Activated CD4-positive, alpha-beta T cell treated with anti-CD3 and anti-CD28 coated beads for 1 hour (primary cell): ENCODE measurements around the gene DOC2A.

Source experiments
- DNase-seq: peaks from one replicate; pipeline ENCODE4 v3.0.0-alpha.2; 2020

Gene DOC2A

DNA sequence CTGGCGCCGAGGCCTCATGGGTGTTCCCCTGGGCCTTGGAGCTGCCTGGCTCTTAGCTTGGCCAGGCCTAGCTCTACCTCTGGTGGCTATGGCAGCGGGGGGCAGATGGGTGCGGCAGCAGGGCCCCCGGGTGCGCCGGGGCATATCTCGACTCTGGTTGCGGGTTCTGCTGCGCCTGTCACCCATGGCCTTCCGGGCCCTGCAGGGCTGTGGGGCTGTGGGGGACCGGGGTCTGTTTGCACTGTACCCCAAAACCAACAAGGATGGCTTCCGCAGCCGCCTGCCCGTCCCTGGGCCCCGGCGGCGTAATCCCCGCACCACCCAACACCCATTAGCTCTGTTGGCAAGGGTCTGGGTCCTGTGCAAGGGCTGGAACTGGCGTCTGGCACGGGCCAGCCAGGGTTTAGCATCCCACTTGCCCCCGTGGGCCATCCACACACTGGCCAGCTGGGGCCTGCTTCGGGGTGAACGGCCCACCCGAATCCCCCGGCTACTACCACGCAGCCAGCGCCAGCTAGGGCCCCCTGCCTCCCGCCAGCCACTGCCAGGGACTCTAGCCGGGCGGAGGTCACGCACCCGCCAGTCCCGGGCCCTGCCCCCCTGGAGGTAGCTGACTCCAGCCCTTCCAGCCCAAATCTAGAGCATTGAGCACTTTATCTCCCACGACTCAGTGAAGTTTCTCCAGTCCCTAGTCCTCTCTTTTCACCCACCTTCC lies 23.3 kb downstream of the DOC2A start:
- no peak for DNase-seq

DNA sequence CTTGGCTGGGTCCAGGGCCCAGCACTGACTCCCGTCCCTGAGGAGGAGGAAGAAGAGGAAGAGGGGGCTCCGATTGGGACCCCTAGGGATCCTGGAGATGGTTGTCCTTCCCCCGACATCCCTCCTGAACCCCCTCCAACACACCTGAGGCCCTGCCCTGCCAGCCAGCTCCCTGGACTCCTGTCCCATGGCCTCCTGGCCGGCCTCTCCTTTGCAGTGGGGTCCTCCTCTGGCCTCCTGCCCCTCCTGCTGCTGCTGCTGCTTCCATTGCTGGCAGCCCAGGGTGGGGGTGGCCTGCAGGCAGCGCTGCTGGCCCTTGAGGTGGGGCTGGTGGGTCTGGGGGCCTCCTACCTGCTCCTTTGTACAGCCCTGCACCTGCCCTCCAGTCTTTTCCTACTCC lies 23.9 kb downstream of the DOC2A start:
- DNase-seq, result no peak

DNA sequence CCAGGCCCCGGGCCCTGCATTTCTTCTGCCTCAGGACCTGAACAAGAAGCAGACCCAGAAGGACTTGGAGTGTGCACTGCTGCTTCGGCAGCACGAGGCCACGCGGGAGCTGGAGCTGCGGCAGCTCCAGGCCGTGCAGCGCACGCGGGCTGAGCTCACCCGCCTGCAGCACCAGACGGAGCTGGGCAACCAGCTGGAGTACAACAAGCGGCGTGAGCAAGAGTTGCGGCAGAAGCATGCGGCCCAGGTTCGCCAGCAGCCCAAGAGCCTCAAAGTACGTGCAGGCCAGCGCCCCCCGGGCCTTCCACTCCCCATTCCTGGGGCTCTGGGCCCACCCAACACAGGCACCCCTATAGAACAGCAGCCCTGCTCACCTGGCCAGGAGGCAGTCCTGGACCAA lies 24.6 kb downstream of the DOC2A start:
- no peak for DNase-seq

DNA sequence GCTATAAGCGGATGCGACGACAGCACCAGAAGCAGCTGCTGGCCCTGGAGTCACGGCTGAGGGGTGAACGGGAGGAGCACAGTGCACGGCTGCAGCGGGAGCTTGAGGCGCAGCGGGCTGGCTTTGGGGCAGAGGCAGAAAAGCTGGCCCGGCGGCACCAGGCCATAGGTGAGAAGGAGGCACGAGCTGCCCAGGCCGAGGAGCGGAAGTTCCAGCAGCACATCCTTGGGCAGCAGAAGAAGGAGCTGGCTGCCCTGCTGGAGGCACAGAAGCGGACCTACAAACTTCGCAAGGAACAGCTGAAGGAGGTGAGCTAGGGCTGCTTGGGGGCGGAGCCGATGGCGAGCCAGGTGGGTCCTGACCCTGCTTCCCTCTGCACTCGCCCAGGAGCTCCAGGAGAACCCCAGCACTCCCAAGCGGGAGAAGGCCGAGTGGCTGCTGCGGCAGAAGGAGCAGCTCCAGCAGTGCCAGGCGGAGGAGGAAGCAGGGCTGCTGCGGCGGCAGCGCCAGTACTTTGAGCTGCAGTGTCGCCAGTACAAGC lies 25.5 kb downstream of the DOC2A start:
- DNase-seq, result no peak

DNA sequence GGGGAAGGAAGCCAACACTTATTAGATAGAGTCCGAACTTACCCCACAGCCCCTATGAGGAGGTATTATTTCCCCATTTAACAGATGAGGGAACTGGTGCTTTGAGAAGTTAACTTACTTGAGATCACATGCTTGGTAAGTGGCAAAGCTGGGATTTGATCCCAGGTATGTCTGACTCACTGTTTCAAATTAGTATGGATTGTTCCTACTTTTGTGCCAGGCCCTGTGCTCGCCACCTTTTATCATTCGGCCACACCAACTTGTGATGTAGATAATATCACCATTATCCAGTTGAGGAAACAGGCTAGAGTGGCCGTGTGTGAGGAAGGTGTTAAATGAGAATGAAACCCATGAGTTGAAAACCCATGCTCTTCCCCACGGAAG lies 26.1 kb downstream of the DOC2A start:
- no peak for DNase-seq

DNA sequence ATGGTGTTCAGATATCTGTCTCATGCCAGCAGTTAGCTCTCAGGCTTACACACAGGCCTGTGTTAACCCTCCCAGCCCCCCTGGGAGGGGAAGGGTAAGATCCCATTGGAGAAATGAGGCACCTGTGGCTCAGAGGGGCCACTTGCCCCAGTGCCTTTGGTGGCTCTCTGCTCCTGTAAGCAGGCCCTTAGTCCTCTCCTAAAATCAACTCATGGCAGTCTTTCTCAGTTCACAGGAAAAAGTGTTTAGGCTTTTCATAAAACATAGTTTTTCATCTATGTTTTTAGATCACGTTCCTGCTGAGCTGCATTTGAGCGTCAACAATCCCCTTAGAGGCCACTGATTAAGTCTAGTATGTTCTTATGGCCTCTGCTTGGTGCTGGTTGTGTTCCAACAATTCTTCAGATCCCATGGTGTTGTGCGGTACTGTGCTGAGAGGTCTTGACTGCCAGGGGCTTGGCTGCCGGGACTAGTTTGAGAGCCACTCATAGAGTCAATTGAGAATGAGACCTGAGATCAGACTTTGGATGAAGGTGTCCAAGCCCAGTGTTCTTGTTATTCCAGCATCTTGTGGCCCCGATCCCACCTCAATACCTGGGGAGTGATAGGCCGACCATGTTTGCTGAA lies 26.6 kb downstream of the DOC2A start:
- DNase-seq, result no peak

DNA sequence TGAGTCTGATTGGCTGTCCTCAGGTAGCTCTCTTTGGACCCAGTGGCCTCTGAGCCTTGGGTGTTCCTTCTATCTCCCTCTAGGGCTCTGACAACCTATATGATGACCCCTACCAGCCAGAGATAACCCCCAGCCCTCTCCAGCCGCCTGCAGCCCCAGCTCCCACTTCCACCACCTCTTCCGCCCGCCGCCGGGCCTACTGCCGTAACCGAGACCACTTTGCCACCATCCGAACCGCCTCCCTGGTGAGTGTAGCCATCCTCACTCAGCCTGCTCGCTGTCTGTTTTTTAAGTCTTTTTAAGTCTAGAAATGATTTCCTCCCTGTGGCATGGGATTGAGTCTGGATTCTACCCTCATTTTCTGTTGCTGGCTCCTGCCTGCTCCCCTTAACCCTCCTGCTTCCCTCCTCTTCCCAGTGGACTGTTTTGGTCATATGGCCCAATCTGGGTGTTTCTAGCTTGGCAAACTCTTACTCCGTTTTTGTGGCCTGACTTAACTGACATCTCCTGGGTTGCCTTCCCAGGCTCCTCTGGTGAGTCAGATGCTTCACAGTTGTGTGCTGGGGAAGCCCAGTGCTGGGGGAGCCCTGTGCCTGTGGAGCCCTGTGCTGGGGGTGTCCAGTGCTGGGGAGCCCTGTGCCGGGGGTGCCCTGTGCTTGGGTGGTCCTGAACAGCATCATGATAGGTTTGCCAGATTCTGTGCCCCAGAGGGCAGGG lies 27.2 kb downstream of the DOC2A start:
- DNase-seq, result no peak

DNA sequence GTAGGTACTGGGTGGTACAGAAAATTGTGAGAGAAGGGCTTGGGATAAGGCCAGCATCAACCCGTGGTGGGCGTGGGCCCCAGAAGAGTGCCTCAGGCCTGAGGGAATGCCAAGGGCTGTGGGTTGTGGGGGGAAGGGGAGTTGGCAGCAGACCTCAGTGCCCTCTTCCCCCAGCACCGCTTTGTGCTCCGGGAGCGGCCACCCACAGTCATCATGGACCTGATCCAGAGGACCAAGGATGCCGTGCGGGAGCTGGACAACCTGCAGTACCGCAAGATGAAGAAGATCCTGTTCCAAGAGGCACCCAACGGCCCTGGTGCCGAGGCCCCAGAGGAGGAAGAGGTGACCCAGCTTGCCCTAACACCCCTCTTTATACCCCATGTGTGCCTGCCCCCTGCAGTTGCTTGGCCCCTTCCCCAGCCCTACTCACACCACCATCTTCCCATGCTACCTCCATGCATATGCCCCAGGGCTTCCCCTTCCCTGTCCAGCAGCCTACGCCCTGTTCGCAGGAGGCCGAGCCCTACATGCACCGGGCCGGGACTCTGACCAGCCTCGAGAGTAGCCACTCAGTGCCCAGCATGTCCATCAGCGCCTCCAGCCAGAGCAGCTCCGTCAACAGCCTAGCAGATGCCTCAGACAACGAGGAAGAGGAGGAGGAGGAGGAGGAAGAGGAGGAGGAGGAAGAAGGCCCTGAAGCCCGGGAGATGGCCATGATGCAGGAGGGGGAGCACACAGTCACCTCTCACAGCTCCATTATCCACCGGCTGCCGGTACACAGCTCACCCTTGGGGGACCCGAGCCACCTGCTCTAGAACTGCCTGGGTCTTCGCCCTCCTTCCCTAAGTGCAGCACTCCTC lies 28.0 kb downstream of the DOC2A start:
- DNase-seq, result no peak

DNA sequence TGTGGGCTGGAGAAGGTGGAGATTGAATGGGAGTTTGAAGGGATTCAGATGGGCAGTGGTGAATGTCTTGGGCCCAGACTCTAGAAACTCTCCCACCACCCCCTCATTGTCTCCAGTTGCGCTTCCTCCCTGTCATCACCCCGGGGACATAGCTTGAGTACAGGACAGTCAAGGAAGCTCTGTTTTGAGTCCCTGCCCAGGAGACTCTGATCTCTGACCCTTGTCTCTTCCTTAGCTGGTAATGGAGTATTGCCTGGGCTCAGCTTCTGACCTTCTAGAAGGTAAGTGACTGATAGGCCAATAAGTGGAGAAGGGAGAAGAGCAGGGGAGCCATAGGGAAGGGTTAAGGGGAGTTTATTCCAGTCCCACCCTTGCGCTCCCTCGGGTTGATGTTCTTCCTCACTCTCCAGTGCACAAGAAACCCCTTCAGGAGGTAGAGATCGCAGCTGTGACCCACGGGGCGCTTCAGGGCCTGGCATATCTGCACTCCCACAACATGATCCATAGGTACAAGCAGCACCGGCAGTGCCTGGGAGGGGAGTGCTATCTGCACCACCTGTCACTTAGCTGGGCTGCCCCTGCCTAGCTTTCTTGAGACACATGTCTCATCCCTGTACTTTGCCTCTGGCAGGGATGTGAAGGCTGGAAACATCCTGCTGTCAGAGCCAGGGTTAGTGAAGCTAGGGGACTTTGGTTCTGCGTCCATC lies 32.1 kb downstream of the DOC2A start:
- no peak for DNase-seq

DNA sequence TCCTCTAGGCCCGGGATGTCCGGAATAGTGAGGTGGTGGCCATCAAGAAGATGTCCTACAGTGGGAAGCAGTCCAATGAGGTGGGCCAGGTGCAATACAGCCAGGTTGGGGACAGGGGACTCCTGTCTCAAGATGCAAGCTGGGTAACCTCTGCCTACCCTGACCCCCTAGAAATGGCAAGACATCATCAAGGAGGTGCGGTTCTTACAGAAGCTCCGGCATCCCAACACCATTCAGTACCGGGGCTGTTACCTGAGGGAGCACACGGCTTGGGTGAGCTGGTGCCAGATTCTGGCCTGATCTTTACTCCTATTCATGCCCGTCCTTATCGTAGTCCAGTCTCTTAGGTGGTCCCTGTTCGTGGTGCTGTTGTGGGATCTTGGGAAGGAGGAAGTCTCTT lies 32.7 kb downstream of the DOC2A start:
- DNase-seq, result no peak

DNA sequence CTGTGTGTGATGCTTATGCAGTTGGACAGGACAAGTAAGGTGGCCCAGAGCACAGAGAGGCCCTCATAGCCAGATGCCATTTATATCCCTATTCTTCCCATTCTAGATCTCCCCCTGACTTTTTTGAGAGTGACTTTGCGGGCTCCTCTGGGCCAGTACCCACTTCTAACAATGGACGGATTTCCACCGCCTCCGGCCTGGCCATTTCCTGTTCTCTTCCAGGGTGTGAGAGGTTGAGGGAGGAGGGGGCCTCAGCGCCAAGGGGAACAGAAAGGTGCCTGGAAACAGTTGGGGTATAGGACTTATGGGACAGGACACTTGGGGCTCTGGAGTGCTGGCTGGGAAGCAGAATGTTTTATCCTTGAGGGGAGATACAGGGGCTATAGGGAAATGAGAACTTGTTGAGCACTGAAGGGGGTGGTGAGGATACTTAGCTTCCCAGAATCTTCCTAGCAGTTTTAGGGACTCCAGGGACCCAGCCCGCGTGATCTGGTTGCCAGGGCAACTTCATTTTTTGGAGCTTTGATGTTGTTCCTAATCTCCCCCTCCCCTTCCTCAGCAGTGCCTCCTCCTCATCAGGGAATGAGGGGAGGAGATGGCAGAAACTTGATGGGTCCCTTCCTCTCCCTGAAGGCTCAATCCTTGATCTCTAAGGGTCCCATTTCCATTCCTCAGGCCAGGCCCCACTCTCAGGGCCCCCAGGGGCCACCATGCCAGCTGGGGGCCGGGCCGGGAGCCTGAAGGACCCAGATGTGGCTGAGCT lies 33.6 kb downstream of the DOC2A start:
- DNase-seq, result no peak

DNA sequence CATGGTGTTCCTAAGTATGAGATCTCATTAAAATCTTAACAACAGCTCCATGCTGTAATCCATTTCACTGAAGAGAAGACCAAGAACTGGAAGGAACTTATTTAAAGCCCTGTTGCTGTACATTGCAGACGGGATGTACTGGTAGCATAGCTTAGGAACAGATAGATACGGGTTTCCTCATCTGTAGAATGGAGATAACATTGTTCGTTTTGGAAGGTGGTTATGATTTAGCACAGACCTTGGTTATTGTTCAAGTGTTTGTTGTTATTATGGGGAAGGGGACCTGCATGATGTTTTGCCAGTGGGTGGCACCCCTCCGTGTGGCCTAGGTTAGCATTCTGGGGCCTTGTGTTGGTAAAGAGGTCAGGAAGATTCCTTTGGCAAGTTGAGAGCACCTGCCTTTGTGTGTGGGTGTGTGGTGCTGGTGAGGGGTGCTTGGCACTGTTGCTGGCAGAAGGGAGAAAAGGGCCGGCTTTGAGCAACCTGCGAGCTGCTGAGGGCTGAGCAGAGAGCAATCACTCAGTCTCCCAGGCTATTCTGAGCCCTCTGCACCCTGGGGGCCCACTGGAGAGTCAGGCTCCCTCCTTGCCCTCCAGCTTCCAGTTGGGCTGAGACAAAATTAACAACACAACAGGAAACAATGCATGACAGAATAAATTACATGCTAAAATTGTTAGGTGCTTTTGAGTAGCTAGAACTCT lies 34.9 kb downstream of the DOC2A start:
- no peak for DNase-seq

DNA sequence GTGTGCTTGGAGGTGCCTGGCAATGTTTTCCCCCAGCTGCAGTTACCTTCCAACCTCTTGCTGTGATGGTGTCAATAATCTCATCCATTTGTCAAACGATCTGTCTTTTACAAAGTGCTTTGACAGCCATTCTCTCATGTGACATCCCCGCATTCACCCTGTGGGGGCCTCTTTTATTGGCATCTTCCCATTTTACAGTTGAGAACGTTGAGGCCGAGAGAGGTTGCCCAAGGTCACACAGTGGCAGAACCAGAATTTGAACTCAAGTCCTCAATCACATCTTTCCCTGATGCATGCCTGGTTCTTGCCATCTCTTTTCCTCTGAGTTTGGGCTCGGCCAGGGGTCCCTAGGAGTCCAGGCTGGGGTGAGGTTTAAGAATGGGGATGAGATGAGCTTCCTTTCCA lies 35.7 kb downstream of the DOC2A start:
- DNase-seq, result no peak

DNA sequence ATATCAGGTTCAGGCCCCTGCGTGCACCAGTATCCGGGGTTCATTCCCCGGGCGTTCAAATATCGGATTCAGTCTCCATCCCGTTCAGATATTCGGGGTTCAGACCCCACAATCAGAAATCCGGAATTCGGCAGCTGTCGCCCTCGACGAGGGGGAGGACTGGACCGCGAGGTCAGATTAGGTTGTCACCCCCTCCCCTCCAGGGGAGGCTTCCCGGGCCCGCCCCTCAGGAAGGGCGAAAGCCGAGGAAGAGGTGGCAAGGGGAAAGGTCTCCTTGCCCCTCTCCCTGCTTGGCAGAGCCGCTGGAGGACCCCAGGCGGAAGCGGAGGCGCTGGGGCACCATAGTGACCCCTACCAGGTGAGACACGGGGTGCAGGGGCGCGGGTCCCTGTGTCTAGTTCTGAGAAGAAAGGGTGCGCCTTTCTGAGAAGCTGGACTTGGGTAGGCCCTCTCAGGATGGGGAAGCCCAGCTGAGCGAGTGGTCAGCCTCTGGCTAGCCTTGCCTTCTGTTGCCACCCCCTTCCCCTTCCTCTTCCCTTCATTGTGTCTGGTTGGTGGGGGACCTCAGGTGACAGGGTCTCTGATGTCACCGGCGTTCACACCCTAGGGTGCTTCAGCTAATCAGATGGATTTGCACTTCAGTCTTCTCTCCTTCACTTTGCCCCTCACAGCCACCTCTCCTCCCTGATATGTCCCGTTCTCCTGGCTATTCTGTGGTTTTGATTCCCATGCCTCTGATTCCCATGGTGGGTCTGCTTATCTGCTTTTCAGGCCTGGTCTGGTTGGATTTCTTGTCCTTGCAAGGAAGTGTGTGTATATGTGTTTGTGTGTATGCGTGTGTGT lies 36.3 kb downstream of the DOC2A start:
- DNase-seq, result no peak

DNA sequence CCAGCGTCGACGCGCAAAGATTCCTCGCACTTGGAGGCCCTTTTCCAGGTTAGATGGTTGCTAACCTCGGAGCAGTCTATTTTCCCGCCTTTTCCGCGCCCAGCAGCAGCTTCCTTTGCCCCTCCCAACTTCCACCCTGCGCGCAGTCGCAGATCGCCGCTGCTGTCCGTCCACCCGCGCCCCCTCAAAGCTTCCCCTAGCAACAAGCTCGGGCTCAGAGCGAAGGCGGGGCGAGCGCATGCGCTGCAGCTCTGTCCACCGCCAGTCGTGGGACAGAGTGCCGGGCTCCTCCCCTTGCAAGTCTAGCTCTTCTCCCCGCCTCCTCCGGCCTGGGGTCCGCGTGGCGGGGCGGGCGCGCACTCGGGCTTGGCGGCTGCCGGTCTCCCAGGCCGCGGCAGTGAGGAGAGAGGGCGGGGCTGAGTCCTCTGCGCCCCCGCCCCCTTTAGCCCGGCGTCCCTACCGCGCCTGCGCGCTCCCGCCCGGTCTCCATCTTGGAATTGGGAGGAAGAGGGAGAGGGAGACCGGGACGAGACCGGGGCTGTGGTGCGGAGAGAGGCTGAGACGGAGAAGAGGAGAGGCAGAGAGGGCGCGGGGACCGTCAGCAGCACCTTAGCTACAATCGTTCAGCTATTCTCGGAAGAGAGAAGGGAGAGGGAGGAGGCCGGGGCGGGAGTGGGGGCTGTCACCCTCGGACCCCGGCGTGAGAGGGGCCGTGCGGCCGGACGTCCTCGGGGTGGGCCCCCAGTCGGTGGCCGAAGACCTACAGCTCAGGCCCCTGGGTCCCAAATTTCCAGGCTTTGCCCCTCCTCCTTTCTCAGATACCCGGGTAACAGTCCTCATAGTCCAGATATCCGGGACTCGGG lies 37.2 kb downstream of the DOC2A start, which contains the start of gene TAOK2:
Gene TAOK2 (plus strand): TSS at position 485 of the 863 bp plus-strand sequence. CDS start 3,905 bp downstream, outside the sequence.
- DNase-seq, result peak; percentile 86

DNA sequence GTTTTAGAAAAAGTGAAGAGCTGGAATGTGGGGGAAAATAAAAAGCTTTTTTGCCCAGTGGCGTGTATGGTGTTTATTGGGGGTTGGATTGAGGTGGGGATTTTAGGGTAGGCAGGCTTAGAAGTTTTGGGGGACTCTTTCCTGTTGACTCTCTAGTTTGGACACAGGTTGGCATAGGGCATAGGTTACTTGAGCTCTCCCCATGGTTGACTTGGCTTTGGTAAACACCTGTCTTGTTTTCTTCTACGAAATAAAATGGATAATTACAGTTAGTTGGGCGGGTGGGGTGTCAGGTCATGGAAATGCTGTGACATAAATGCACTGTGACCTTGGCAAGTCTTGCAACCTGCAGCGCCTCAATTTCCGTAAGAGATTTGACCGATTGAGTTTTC lies 37.8 kb downstream of the DOC2A start:
- no peak for DNase-seq

DNA sequence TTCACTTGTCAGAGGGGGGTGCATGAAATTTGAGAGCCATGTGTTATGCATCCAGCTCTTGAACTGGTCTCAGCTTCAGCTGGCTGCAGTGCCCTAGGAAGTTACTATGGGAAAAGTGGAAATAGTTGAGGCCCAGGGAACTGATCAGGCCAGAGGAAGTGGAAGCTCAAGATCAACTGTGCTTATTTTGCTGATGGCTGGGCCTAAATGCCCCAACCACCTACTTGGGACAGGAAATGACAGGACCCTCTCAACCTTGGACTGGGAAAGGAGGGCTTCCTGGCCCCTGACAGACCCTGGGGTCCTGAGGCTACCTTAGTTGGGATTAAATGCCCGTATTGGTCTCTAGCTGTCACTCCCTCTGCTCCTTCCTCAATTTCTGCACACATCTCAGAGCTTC lies 38.3 kb downstream of the DOC2A start:
- DNase-seq, result no peak

DNA sequence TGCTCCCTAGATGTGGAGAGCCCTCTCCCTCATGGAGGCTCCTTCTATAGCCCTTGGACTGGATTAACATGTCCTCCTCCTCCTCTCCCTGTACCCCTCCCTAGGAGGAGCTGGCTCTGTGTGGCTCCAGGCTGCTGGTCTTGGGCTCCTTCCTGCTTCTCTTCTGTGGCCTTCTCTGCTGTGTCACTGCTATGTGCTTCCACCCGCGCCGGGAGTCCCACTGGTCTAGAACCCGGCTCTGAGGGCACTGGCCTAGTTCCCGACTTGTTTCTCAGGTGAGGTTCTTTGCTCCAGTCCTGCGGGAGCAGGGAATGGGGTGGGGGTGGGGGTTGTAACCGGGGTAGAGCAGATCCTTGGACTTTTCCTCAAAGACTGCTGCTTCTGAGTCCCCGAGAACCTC lies 39.5 kb downstream of the DOC2A start:
- DNase-seq, result no peak

DNA sequence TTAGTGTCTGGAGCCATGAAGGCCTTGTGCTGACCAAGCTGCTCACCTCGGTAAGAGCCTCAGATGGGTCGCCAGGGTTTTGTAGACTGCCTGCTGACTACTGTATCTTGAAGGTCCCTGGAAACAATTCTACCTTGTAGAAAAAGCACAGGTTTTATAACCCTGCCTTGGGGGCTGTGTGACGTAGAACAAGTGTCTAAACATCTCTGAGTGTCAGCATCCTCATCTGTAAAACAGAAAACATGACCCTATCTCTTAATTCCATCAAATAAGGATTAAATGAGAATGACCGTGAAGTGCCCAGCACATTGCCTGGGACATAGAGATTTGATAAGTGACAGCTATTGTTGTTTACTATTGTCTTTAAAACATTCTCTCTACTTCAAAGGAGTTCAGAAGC lies 42.6 kb downstream of the DOC2A start:
- DNase-seq, result no peak
